GM19397 (cell line): Measurements from ENCODE around the gene RBMXL3.
"Not testable (repeated sequence)": the region's sequence is repeated elsewhere in the genome, so short reads cannot be mapped to it uniquely, and the experiment has no call there.

Experiments
- ATAC-seq: cut with Tn5 transposase; IDR thresholded peaks from one replicate; pipeline ENCODE4 v1.9.1; 2021; ENCODE audit warnings: mild to moderate bottlenecking, moderate library complexity; ENCODE audit not compliant: unreplicated experiment

RBMXL3 gene

DNA sequence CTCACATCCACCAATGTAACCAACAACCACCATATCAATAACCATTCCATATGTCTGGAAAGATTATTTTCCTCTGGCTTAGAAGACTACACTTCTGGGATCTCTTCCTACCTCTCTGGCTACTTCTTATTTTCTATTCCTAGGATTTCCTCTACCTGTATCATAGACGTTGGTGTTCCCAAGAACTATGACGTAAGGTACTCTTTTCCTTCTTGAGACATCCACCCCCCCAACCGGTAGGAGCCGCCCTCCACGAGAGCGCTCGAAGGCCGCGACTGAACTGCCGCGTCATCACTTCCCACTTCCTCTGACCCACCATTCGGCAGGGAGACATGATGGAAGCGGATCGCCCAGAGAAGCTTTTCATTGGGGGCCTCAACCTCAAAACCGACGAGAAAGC lies at the start of gene RBMXL3:
Gene RBMXL3 (plus strand): TSS at position 301 of the 400 bp plus-strand sequence. CDS start 32 bp downstream, at position 333.
- no peak for ATAC-seq

DNA sequence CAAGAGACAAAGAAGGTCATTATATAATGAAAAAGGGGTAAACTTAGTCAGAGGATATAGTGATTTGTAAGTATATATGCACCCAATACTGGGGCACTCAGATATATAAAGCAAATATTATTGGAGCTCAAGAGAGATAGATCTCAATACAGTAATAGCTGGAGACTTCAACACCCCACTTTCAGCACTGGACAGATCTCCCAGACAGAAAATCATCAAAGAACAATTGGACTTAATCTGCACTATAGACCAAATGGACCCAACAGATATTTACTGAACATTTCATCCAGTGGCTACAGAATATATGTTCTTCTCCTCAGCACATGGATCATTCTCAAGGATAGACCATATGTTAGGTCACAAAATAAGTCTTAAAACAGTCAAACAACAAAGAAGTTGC lies 47.2 kb upstream of the RBMXL3 start:
- no peak for ATAC-seq

DNA sequence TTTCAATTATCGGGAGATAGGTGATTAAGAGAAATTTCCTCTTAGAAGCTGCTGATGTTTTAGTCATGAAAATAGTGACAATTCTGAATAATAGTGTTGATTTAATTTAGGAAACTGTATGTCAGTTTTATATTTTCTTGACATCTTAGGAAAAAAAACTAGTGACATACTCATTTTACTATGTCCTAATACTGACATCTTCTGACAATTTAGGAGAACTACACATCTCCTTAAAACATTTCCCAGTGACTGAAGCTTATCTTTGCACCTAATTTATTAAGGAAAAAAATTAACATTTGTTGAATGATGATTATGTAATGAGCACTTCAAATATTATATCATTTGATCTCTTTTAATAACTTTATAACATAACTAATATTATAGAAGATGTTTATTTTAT lies 42.0 kb upstream of the RBMXL3 start:
- no peak for ATAC-seq

DNA sequence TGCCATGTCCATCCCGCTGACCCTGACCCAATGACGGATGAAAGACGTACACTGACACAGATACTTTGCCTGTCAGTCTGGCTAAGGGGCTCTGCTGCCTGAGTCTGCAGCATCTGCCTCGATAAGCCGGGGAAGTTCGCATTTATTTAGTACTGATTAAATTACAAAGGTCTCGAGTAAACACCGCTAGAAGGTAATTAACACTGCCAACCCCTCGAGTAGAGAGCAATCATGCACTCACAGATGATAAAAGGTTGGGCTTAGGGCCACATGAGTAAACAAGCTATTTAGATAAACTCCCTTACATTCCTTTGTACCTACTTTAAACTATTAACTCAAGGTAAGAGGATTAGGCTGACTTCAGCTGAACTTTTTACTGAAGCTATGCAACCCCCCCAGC lies 16.0 kb upstream of the RBMXL3 start:
- no peak for ATAC-seq

DNA sequence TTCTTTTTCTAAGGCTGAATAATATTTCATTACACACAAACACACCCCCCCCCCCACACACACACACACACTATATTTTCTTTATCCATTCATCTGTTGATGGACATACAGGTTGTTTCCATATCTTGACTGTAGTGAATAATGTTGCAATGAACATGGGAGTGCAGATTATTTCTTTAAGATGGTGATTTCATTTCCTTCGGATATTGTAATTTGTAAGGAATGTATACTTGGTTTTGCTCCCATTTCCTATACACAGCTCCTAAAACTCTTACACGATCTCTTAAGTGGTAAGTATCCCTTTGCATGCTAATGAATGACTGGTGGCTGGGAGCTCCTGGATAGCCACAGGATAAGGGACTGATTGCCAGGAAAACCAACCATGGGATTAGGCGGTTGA lies 14.7 kb upstream of the RBMXL3 start:
- ATAC-seq = no peak

DNA sequence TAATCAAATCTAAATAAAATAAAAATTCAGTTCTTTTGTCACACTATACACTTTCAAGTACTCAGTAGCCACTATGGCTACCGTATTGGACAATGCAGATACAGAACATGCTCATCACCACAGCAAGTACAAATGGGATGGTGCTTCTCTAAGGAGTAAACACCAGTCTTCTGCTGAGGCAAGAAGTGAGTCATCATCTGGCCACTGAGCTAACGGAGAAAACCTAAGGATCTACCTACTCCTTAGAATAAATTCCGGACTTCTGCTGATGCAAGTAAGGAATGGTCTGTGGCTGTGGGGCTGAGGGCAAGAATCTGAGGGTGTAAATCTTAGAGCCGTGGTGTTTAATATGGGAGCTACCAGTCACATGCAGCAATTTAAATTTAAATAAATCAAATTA lies 11.3 kb upstream of the RBMXL3 start:
- no peak for ATAC-seq

DNA sequence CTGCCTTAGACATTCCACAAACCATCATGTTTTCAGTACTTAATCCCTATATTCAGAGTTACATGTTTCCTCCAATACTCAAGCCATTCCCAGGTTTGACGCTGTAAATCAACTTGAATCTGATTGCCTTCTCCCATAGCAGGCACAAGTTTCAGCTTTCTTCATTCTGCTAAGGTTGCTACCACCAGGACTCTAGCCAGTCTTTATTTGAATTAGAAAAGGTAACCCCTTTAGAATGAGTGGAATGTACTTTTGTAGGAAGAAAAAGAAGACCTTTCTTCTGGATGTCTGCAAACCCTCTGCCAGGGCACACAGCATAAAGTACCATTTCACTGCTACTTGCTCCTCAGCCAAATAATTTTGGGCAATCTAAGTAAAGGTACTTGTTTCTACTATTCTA lies 10.7 kb upstream of the RBMXL3 start:
- no peak for ATAC-seq

DNA sequence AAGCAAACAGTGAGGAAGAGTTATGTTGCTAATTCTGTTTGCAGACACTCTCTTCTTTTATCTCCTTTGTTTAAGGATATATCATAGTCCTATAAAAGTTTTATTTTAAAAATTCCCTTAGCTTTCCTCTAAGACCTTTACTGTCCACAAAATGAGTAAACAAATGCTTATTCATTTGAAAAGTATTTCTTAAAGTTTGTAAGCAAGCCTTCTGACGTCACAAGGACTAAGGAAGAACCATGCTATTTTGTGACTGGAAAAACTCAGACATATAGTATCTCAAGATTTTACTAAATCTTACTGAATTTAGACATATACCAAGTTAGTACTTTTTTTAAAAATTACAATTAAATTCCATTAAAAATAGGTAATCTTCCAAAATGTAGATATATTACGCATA lies 5.2 kb upstream of the RBMXL3 start:
- ATAC-seq = no peak

DNA sequence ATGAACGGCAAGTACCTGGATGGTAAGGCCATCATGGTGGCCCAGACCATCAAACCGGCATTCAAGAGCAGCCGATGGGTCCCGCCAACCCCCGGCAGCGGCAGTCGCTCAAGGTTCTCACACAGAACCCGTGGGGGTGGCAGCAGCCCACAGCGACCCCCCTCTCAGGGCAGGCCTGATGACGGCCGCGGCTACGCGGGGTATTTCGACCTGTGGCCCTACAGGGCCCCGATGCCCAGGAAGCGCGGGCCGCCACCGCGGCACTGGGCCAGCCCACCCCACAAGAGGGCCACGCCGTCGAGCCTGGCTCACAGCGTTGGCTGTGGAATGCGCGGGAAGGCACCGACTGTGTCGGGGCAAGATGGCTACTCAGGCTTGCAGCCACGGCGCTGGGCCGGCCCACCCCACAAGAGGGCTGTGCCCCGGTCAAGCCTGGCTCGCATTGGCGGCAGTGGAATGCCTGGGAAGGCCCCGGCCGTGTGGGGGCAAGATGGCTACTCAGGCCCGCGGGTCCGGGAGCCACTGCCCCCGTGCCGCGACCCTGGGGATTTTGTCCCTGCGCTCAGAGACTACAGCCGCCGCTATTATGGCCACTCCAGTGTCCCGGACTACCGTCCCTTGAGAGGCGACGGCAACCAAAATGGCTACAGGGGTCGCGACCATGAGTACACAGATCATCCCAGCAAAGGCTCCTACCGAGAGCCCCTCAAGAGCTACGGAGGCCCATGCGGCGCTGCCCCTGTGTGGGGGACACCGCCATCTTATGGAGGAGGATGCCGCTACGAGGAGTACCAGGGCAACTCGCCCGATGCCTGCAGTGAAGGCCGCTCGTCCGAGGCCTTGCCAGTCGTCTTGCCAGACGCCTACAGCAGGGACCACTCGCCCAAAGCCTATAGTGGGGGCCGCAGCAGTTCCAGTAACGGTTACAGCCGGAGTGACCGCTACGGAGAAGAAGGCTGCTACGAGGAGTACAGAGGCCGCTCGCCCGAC lies 731 bp downstream of the RBMXL3 start:
- no peak for ATAC-seq

DNA sequence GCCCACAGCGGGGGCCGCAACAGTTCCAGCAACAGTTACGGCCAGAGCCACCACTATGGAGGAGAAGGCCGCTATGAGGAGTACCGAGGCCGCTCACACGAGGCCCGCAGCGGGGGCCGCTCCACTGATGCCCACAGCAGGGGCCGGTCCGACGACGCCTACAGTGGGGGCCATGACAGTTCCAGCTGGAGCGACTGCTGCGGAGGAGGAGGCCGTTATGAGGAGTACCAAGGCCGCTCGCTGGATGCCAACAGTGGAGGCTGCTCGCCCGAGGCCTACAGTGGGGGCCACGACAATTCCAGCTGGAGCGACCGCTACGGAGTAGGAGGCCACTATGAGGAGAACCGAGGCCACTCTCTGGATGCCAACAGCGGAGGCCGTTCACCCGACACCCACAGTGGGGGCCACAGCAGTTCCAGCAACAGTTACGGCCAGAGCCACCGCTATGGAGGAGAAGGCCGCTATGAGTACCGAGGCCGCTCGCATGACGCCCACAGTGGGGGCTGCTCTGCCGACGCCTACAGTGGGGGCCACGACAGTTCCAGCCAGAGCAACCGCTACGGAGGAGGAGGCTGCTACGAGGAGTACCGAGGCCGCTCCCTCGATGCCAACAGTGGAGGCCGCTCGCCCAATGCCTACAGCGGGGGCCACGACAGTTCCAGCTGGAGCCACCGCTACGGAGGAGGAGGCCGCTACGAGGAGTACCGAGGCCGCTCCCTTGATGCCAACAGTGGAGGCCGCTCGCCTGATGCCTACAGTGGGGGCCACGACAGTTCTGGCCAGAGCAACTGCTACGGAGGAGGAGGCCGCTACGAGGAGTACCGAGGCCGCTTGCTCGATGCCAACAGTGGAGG lies 1.7 kb downstream of the RBMXL3 start:
- ATAC-seq = no peak

DNA sequence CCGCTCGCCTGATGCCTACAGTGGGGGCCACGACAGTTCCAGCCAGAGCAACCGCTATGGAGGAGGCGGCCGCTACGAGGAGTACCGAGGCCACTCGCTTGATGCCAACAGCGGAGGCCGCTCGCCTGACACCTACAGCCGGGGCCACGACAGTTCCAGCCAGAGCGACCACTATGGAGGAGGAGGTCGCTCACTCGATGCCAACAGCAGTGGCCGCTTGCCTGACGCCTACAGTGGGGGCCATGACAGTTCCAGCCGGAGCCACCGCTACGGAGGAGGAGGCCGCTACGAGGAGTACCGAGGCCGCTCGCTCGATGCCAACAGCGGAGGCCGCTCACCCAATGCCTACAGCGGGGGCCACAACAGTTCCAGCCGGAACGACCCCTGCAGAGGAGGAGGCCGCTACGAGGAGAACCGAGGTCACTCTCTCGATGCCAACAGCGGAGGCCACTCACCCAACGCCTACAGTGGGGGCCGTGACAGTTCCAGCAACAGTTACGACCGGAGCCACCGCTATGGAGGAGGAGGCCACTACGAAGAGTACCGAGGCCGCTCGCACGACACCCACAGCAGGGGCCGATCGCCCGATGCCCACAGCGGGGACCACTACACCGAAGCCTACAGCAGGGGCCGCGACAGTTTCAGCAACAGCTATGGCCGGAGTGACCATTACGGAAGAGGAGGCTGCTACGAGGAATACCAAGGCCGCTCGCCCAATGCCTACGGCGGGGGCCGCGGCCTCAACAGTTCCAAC lies 2.5 kb downstream of the RBMXL3 start:
- no peak for ATAC-seq

DNA sequence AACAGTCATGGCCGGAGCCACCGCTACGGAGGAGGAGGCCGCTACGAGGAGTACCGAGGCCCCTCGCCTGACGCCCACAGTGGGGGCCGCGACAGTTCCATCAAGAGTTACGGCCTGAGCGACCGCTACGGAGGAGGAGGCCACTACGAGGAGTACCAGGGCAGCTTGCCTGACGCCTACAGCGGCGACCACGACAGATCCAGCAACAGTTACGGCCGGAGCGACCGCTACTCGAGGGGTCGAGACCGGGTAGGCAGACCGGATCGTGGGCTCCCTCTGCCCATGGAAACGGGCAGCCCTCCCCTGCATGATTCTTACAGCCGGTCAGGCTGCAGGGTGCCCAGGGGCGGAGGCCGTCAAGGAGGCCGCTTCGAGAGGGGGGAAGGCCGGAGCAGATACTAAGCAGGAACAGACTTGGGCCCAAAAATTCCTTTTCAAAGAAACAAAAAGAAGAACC lies 3.1 kb downstream of the RBMXL3 start:
- no peak for ATAC-seq

DNA sequence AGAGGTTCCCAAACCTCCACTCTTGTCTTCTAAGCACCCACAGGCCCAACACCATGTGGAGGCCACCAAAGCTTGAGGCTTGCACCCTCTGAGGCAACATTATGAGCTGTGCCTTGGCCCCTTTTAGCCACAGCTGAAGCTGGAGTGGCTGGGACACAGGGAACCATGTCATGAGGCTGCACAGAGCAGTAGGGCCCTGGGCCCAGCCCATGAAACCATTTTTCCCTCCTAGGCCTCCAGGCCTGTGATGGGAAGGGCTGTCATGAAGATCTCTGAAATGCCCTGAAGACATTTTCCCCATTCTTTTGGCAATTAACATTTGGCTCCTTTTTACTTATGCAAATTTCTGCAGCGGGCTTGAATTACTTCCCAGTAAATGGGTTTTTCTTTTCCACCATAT lies 14.8 kb downstream of the RBMXL3 start:
- ATAC-seq = no peak

DNA sequence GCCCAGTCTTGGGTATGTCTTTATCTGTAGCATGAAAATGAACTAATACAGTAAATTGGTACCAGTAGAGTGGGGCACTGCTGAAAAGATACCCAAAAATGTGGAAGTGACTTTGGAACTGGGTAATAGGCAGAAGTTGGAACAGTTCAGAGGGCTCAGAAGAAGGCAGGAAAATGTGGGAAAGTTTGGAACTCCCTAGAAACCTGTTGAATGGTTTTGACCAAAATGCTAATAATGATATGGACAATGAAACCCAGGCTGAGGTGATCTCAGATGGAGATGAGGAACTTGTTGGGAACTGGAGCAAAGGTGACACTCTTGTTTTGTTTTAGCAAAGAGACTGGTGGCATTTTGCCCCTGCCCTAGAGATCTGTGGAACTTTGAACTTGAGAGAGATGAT lies 20.3 kb downstream of the RBMXL3 start:
- not testable (repeated sequence) for ATAC-seq

DNA sequence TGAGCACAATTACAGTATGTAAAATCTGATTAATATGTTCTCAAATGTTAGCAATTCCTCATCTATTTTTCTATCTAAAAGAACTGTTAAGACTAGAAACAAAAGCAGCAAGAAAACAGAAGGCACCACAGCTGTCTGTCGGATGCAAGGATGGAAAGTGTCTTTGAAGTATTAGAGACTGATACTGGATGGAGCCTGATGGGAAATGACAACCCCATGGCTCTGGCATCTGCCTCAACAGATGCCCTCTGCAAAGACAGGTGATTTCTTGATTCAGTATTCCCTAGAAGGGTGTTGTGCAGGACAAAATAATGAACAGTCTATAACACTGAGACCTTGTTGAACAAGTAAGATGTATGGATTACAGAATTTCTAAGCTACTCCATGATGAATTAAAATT lies 24.9 kb downstream of the RBMXL3 start:
- no peak for ATAC-seq

DNA sequence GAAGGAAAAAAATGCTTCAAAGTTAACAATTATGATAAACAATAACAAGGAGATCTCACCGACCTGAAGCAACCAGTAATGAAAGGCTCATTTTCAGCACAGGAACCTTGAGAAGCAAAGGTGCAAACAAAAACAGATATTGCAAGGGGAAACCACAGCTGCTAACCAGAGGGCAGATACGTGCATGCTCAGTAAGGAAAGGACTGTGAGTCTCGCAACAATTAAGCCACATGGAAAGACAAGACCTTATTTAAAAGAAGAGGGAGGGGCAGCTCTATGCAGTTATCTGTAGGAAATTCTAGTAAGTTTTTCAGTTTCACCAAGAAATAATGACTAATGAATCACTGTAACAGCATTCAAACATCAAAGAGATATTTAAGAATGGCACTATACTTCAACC lies 25.4 kb downstream of the RBMXL3 start:
- ATAC-seq = no peak

DNA sequence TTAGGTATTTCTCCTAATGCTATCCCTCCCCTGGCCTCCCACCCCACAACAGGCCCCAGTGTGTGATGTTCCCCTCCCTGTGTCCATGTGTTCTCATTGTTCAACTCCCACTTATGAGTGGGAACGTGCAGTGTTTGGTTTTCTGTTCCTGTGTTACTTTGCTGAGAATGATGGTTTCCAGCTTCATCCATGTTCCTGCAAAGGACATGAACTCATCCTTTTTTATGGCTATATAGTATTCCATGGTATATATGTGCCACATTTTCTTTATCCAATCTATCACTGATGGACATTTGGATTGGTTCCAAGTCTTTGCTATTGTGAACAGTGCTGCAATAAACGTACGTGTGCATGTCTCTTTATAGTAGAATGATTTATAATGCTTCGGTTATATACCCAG lies 28.1 kb downstream of the RBMXL3 start:
- ATAC-seq = not testable (repeated sequence)

DNA sequence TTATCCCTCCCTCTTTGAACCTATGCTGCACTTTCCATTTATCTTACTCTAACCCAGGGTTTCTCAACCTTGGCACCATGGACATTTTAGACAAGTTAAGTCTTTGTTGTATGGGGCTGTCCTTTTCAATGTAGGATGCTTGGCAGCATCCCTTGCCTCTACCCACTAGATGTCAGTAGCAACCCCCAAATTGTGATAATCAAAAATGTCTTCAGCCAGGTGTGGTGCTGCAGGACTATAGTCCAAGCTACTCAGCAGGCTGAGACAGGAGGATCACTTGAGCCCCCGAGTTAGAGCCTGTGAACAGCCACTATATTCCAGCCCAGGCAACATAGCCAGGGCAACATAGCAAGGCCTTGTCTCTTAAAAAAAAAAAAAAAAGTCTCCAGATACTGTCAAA lies 37.7 kb downstream of the RBMXL3 start:
- ATAC-seq = no peak

DNA sequence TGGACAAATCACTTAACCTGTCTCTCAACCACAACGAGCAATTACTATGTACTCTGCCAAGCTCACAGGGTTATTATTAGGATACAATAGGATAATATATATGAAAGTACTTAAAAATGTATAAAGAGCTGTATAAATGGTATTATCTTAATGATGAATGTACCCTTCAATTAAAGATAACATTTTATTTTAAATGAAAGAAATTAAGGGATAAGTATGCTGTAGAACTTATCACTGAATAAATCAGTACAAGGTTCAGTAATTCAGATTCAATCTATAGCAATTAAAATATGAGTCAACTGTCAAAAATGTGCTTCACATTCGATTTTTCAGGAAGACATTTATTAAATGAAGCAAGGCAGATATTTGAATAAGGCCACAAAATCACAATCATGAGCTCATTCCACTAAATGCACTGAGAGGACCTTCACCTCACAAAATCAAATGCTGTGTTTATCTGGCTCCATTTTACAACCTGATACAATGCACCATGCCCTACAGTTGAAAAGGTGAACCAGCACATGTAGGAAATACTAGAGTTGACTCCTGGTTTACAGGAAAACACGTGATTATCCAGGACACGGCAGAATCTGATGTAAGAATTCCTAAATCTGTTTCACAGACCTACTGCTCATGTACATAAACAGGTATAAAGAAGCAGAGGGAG lies 40.3 kb downstream of the RBMXL3 start:
- no peak for ATAC-seq

DNA sequence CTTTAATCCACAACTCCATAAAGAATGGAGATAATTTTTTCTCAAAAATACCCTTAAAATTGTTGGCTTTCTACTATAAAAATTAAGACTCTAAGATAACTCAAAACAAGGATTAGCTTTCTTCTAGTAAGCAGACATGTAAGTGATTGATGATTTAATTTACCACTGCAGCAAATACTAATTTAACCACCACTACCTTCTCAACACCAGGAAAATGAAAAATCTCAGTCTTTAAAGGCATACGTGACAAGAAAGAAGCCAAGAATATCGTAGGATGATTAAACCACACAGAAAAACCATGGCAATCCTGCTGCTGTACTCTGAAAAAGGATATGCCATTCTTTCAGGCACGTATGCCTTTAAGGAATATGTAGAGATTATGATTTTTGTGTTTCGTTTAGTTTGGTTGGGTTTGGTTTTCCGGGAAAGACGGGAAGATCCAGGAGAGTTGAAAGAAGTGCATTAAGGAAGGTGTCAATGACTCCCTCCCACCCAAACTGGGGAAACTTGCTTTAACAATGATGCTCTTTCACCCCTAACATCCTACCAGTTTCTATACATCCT lies 43.8 kb downstream of the RBMXL3 start:
- ATAC-seq = no peak
